ENCODE results near the gene MAMSTR. TPM values are rescaled to one million over a fixed set of nuclear protein-coding genes. Genes with fewer than 3 reads are reported as not detected.
A peak's percentile ranks its signal among the peaks of the same experiment; 100 is the strongest.

The MAMSTR gene
- total and polyA plus RNA-seq, 12 donors = 1.9 to 7.5 (median 3.4) TPM

- ATAC-seq = no peak
- no peaks in the 10 kb centered on the region for H3K9me3 ChIP-seq
- H3K27me3 ChIP-seq = peaks cover 0 to 9% (median 0%) of the 10 kb centered on the region in 7 donors
- peaks cover 0 to 24% (median 0%) of the 10 kb centered on the region in 9 donors for H3K36me3 ChIP-seq
- H3K4me3 ChIP-seq = no peak overlapping the region
- 92% methylated on average over 13 of the region's 13 CpGs for WGBS, 2 donors
- DNase-seq = no peak
- H3K27ac ChIP-seq = no peak overlapping the region
- intact Hi-C loops (cut with DNase I) = no loop called here
- no peak for TF ChIP-seq CTCF (IDR thresholded peaks at IDR 0.05)
- H3K4me1 ChIP-seq = peaks cover 0 to 5% (median 0%) of the 10 kb centered on the region in 9 donors
These were observed 16.8 kb downstream of the MAMSTR start for GRCh38 chr19:48702701-48703100.

DNA sequence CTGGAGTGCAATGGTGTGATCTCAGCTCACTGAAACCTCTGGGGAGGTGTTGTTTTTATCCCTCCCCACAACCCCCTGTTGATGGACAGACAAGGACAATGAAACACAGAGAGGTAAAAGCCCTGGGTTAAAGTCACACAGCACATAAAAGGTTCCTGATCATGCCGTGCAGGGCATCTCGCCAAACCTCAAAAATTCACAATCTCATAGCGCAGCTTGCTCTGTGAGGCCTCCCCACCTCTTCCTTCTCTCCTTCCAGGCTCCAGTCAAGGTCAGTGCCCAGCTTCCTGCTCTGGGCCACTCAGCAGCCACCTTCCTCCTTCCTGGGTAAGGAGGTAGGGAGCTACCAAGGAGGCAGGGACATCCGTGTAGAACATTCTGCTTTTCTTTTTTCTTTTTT, 21.5 kb downstream of the MAMSTR start:
- no peak overlapping the region for H3K27ac ChIP-seq
- no peaks in the 10 kb centered on the region for H3K9me3 ChIP-seq
- TF ChIP-seq CTCF (IDR thresholded peaks at IDR 0.05) = no peak
- ATAC-seq (no peak), DNase-seq (no peak)
- H3K27me3 ChIP-seq = peaks cover 0 to 39% (median 15%) of the 10 kb centered on the region in 7 donors
- peaks cover 0 to 10% (median 0%) of the 10 kb centered on the region in 9 donors for H3K36me3 ChIP-seq
- peaks cover 0 to 18% (median 8%) of the 10 kb centered on the region in 9 donors for H3K4me1 ChIP-seq
- intact Hi-C loops (cut with DNase I) = no loop called here
- WGBS, 2 donors = 60 to 68% methylated on average over 4 of the region's 4 CpGs
- no peak overlapping the region for H3K4me3 ChIP-seq

GRCh38 chr19:48696353-48697010, 23.0 kb downstream of the MAMSTR start:
- ATAC-seq = peak; percentile 29 to 81 (median 64)

More at GRCh38 chr19:48696353-48697010, 23.0 kb downstream of the MAMSTR start:
- WGBS, 2 donors = 10 to 11% methylated on average over 33 to 34 of the region's 34 CpGs
- H3K4me3 ChIP-seq = peak overlapping the region in 7 of 10 donors; percentile 6 to 41 (median 35)
- intact Hi-C loops (cut with DNase I) = no loop called here
- H3K27ac ChIP-seq = peak overlapping the region in 3 of 10 donors; percentile 22 to 29 (median 25)
- H3K9me3 ChIP-seq = no peaks in the 10 kb centered on the region
- peaks cover 0 to 2% (median 0%) of the 10 kb centered on the region in 9 donors for H3K36me3 ChIP-seq
- no peak for DNase-seq
- peaks cover 0 to 39% (median 15%) of the 10 kb centered on the region in 7 donors for H3K27me3 ChIP-seq
- TF ChIP-seq CTCF (IDR thresholded peaks at IDR 0.05) = no peak
- peaks cover 0 to 18% (median 8%) of the 10 kb centered on the region in 9 donors for H3K4me1 ChIP-seq

All from heart right ventricle (tissue), 16 donors.